NOMO-1 treated with dmso at 0.1 percent for 144 hours (cell line): ENCODE measurements around the gene SSRP1.

Experiments
- DNase-seq: peaks from one replicate; lab custom pipeline; 2025; ENCODE audit not compliant: unreplicated experiment; lab: John Stamatoyannopoulos, UW

The SSRP1 gene

GRCh38 chr11:57359896-57360690 lies 24.4 kb upstream of the SSRP1 start:
- no peak for DNase-seq

GRCh38 chr11:57359396-57359795 lies 23.7 kb upstream of the SSRP1 start:
- no peak for DNase-seq

GRCh38 chr11:57358991-57359390 lies 23.3 kb upstream of the SSRP1 start:
- no peak for DNase-seq

- DNase-seq: no peak
These were observed 22.9 kb upstream of the SSRP1 start for GRCh38 chr11:57358543-57358961.

GRCh38 chr11:57357856-57358255 lies 22.2 kb upstream of the SSRP1 start:
- DNase-seq: no peak

- DNase-seq: no peak
These were observed 21.6 kb upstream of the SSRP1 start for GRCh38 chr11:57357310-57357709.

- peak; percentile 29 for DNase-seq
These were observed 20.6 kb upstream of the SSRP1 start for GRCh38 chr11:57356268-57356667.

GRCh38 chr11:57354699-57355098 lies 19.0 kb upstream of the SSRP1 start:
- DNase-seq: no peak

- no peak for DNase-seq
These were observed 18.2 kb upstream of the SSRP1 start for GRCh38 chr11:57353852-57354251.

- DNase-seq: no peak
These were observed 17.8 kb upstream of the SSRP1 start for GRCh38 chr11:57353446-57353845.

GRCh38 chr11:57353036-57353435 lies 17.3 kb upstream of the SSRP1 start:
- no peak for DNase-seq

GRCh38 chr11:57349491-57350274 lies 14.0 kb upstream of the SSRP1 start:
- DNase-seq: no peak

- no peak for DNase-seq
These were observed 13.1 kb upstream of the SSRP1 start for GRCh38 chr11:57348636-57349313.

- DNase-seq: no peak
These were observed 12.4 kb upstream of the SSRP1 start for GRCh38 chr11:57348052-57348451.

GRCh38 chr11:57347336-57347735 lies 11.6 kb upstream of the SSRP1 start:
- no peak for DNase-seq

GRCh38 chr11:57345555-57346211 lies 10.0 kb upstream of the SSRP1 start:
- DNase-seq: no peak

GRCh38 chr11:57344826-57345225 lies 9.1 kb upstream of the SSRP1 start:
- no peak for DNase-seq

- DNase-seq: peak; percentile 48
These were observed 8.1 kb upstream of the SSRP1 start for GRCh38 chr11:57343825-57344224.

GRCh38 chr11:57342702-57343101 lies 7.0 kb upstream of the SSRP1 start:
- no peak for DNase-seq

- no peak for DNase-seq
These were observed 5.6 kb upstream of the SSRP1 start for GRCh38 chr11:57341250-57341808.

GRCh38 chr11:57340039-57340615 lies 4.4 kb upstream of the SSRP1 start:
- no peak for DNase-seq
